NCI-H82 (cell line): ENCODE data around the gene KCTD5.

ENCODE experiments used
- DNase-seq: peaks from one replicate; lab custom pipeline; 2025; lab: John Stamatoyannopoulos, UW

Gene KCTD5

DNA sequence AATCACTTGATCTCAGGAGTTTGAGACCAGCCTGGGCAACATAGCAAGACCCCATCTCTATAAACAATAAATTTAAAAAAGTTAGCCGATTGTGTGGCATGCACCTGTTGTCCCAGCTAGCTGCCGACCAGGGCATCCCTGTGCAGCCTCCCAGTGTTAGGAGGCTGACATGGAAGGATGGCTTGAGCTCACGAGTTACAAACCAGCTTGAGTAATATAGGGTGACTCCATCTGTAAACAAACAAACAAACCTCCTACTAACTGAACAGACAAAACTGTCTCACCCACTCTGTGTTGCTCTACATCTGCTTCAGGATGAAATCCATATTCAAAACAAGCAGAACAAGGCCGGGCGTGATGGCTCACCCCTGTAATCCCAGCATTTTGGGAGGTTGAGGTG, 44.6 kb downstream of the KCTD5 start:
- no peak for DNase-seq

DNA sequence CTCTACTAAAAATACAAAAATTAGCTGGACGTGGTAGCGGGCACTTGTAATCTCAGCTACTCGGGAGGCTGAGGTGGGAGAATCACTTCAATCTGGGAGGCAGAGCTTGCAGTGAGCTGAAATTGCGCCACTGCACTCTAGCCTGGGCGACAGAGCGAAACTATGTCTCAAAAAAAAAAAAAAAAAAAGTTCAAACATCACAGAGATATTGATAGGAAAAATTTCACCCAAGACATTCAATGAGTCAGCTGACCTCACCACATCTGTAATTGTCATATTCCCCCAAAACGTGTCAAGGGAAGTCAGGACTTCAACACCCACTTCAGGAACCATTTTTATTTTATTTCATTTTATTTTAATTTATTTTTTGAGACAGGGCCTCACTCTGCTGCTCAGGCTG, 45.7 kb downstream of the KCTD5 start:
- DNase-seq, result no peak

DNA sequence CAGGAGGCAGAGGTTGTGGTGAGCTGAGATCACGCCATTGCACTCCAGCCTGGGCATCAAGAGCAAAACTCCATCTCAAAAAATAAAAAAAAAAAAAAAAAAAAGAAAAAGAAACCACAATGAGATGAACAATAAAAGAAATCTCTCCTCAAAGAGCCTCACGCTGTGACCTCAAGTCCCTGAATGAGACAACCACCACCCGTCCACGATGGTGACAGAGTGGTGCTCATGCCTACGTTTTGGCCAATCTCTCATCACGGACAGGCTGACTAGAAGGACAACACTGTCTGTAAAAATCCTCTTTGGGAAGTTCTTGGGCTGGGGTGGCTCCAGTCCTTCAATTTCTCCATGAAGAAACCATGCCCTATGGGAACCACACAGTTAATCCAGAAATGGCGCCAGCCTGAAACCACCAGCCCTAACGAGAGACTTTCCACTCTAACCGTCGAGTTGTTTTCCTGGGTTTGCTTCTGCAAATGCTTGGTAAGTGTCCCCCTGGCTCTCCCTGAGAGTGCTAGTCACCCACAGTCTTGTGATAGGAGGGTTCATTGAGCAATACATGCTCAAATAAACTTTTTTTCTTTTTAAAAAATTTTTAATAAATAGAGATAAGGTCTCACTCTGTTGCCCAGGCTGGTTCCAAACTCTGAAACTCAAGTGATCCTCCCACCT, 52.7 kb downstream of the KCTD5 start:
- no peak for DNase-seq

DNA sequence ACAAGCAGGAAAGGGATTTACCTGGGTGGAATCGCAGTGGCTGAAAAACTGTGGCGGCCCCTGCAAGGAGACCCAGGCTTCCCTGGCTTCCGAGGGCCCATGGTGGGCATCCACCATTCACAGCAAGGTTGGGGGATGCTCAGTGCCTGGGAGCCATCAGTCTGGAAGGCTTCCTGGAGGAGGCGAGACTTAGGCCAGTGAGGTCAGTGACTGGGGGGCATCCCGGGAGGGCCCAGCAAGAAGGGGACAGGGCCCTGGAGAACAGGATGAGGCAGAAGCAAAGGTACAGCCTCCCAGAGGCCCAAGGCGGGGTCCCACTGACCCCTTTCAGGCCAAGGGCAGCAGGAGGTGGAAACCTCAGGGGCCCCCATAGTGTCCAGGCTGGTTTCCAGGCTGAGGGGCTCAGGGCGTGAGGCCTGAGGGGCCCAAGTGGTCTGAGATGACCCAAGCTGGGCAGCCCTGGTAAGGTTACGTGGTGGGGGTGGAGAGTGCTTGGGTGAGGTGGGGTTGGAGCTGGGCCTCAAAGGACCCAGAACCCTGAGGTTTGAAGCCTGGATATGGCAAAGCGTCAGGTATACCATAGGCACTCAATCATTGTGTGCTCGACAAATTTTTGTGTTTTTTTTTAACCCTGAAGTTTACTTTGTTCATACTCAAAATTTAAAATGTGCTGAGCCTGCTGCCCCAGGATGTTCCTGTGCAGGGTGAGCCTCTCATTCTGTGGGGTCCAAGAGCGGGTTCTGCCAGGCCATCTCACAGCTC, 54.3 kb downstream of the KCTD5 start:
- no peak for DNase-seq

DNA sequence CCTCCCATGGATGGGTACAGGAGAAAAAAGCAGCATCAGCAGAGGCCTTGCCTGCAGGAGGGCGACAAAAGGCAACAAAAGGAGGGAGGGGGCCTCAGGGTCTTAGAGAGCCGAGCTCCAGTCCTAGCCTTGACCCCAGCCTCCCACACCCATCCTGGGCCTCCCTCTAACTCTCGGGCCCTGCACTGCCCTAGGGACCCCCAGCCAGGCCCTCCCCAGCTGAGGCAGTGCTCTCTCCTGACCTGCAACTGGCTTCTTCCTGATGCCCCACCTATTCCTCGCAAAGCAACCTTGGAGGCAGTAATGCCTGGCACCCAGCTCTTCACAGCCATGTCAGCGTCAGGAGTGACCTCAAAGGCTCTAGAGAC, 54.9 kb downstream of the KCTD5 start:
- no peak for DNase-seq

DNA sequence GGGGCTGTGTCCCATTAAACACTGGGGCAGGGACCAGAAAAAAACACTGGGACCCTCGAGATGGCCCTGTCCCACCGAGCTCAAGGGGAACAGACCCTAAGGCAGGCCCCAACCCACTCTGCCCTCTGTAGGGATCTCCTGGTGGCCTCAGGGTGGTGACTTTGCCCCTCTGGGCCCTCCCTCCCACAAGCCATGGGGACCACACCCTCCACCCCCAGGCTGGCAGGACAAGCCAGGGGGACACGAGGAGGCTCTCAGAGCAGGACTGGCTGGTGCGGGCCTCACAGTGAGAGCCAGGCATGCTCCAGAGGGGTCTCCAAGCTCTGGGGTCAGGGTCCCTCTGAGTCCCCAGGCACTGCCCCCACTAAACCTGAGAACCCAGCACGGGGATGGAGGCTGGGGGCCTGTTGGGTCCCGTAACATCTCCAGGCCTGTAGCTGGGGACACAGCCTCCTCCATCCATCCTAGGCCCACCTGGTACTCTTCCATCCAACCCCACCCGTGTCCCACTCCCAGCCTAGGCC, 55.6 kb downstream of the KCTD5 start:
- no peak for DNase-seq

DNA sequence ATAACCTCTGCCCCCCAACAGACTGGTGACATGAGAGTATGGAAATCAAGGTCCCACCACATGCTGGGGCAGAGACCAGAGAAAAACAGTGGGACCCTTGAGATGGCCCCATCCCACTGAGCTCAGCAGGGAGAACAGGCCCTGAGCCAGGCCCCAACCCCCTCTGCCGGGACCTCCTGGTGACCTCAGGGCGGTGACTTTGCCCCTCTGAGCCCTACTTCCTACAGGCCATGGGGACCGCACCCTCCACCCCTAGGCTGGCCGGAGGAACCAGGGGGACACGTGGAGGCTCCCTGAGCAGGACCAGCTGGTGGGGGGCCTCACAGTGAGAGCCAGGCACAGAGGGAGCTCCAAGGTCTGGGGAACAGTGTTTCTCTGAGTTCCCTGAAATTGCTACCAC, 56.3 kb downstream of the KCTD5 start:
- DNase-seq, result no peak

DNA sequence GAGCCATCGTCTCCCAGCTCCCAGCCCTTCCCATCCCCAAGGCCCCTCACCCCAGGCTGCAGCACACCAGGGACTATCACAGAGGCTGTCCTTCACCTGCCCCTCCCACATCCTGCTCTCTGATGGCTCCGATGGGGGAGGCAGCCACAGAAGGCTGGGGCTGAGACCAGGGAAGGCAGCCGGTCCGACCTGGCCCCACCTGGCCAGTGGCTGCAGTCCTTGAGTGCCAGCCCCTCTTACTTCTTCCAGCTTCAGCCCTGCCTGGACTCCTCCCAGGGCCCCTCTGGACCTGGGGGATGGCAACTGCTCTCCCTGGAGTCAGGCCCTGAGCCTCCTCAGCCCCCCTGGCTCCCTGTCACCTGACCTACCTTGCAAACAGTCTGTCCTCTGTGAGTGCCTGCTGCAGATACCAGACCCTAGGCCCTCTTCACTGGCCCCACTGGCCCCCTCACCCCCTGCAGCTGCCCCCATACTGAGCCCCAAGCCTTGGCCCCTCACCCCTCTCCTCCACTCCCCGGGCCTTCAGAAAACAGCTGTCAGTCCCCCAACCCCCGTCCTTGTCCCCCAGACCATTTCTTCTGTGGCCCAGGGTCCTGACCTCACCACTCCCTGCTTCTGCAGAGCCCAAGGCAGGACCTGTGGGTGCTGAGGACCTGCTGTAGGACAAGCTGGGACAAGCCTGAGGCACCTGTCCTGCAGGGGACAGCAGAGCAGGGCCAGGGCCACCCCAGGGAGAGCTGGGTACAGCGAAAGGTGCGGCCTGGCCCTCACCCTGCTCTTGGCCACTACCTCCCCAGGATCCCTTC, 57.5 kb downstream of the KCTD5 start:
- DNase-seq, result no peak

DNA sequence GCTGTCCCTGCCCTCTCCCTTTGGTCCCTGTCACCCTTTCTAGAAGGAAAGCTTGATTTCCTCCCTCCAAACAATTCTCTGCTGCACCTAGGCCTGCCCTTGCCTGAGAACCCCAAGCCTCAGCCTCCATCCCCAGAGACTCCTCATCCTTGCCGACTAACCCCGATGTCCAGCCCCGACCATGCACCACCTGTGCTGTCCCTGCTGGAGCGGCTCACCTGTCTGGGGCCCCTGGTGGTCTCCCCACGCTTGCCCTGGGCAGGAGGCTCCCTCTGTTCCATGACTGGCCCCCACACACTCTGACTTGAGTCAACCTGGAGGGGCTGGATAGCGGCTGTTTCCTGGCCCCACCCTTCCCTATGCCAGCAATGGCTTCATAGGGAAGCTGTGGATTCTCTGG, 58.2 kb downstream of the KCTD5 start:
- no peak for DNase-seq

DNA sequence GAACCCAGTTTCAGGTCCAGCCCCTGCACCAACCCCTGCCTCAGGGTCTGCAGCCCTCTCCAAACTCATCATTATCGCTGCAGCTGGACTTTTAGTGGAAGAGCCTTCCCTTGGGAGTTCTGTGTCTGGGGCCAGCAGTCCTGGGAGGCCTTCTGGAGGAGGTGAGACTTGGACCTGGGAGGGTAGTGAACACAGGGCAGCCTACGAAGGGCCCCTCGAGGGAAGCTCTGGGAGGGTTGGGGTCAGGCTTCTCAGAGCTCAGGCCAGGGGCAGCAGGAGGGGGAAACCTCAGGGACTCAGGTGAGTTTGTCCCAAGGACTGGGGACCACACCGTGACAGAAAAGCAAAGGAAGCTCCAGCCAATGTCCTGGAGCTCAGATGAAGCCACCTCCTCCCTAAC, 58.8 kb downstream of the KCTD5 start:
- no peak for DNase-seq

DNA sequence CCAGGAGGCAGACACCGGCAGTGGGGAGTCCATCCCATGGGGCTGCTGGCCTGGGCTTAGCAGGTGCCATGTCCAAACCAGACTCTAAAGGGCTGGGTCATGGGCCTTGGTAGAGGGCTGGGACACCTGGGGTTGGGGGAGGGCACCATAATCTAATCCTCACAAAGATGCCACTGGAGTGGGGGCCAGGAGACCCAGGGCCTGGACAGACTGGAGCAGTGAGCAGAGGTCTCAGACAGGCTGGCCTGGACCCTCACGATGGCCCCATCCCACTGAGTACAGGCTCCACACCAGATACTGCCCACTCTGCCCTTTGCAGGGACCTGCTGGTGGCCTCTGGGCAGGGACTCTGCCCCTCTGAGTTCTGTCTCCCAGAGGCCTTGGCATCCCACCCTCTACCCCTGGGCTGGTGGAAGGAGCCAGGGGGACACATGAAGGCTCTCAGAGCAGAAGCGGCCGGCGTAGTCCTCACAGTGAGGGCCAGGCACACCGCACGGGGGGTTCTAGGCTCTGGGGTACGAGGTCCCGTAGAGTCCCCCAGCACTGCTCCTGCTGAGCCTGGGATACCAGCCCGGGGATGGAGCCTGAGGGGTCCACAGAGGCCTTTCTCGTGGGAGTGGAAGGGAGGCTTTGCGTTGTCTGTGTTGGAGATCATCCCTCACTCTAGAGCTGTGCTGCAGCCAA, 60.1 kb downstream of the KCTD5 start:
- DNase-seq, result no peak

DNA sequence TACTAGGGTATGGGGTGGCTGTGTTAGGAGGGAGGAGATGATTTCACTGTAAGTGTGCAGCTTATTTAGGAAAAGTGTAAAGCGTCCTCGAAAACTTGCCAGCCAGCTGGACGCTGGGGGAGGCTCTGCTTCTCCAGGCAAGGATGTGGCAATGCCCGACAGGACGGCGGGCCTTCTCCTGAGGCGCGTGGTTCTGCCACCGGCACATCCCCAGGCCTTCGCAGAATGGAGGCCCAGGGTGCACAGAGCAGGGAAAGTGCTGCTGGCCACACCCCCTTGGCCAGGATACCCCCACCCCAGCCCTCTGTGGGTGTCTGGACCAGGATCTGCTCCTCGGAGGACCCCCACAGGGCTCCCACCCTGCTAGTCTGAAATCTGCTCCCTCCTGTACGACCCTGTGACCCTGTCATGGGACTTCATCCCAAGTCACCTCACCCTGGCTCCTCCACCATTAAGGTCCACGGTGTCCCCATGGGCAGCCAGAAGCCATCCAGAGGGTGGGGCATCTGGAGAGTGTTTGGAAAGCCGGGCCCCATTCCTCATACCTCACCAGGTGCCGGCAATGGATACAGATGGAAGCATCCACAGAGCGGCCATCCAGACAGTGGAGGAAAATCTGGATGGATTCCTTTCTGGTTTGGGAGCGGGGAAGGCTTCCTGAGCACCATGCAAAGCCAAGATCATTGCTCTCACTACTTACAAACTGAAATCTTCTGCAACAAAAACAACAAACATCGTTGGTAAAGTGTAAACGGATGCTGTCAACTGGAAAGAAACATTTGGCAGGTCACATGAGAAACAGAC, 60.9 kb downstream of the KCTD5 start:
- DNase-seq, result no peak

DNA sequence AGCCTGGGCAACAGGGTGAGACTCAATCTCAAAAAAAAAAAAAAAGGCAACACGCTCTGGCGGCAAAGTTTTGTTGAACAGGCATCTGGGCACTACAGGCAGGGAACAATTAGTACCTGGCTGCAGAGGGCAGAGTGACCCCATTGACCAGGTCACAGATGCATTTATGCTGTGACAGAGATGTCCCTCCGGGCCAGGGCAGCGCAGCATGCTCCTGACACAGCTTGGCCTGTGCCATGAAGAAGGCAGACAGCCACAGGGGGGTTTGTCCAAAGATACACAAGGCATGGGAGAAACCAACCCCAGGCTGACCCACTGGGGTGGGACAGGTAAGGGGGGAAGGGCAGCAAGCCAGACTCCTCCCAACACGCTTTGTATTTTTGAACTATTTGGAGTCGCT, 62.4 kb downstream of the KCTD5 start:
- no peak for DNase-seq

DNA sequence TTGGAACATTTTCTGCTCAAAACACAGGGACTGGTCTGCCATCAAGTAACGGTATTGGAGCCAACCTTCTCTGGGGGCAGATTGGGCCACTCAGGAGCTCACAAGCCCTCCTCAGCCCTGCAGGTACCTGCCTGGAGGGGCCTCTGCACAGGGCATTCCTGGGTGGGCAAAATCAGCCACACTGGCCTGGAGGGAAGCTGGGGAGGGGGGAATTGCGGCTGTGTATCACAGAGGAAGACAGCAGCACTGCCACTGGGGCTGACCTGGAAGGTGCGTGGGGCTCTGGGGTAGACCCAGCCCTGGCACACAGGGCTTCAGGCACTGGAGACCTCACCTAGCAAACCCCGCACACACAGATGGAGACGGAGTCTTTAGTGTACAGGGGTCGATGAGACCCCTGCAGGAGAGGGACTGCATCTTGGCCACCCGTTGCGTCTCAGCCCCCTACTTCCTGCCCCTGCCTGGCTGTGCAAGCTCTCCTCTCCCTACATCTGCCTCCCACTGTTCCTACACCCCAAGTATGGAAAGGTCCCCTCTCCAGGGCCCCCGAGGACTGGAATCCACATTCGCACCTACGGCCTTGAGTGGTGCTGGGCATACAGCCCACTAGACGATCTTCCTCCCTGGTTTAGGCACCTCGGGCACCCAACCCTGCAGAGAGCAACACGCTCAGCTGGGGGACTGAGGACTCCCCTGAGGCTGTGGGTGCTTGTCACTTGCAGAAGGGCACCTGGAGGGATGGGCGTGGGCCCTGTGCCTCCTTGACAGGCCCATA, 63.0 kb downstream of the KCTD5 start:
- DNase-seq, result no peak

DNA sequence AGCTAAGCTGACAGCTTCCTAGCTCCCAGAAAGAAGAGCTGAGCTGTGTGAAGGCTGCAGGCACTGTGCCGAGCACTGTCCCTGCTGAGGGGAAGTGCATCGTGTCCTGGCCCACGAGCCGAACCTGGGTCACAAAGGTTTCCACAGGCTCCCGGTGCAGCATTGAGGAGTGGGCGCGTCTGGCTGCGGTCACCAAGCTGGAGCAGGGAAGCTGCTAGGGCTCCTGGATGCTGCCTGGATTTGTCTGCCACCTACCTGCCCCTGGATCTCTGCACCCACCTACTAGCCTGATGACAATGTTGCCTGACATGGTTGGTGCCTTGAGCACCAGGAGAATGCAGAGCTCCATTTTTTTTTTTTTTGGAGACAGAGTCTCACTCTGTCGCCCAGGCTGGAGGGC, 63.6 kb downstream of the KCTD5 start:
- DNase-seq, result no peak

DNA sequence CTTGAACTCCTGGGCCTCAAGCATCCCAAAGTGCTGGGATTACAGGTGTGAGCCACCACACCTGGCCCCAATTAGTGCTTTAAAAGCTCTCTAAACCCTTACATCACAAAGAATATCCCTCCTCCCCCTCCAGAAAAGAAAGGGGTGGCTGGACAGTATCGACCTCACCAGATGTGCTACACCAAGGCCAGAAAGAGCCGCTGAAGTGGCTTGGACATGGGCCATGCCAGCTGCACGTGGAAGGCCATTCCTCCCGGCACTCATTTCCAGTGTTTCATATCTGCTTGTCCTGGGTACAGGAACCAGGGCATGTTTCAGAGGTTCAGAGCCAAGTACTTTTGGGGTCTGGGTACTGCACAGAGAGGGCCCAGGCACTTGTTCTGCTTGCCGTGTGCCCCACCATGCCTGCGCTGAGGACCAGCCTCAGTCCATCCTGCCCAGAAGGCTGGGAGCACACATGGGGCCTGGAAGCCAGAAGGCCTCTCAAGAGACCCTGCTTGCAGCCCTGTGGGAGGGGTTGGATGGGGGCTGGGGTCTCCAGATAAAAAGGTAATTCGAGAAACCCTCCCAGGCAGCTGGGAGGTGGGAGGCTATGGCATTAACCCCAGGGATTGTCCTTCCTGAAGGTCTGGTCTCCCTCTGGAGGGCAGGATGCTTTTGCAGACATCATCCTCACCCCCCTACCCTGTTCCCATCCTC, 66.6 kb downstream of the KCTD5 start:
- DNase-seq, result no peak

DNA sequence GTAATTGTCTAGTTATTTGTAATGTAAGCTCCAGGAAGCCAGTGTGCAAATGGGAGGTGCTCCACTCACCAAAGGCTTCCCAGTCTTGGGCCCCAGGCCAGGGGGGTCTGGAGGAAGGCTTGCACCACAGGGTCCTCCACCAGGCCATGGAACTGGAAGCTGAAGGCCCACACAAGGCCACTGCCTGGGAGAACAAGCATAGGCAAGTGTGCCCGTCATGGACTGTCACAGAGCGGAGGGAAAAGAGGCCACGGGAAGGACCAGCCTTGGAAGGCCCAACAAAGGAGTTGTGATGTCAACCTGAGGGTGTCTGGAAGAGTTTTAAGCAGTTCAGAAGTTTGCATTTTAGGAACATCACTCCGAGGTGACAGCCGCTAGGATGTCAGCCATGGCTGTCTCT, 67.2 kb downstream of the KCTD5 start:
- no peak for DNase-seq

DNA sequence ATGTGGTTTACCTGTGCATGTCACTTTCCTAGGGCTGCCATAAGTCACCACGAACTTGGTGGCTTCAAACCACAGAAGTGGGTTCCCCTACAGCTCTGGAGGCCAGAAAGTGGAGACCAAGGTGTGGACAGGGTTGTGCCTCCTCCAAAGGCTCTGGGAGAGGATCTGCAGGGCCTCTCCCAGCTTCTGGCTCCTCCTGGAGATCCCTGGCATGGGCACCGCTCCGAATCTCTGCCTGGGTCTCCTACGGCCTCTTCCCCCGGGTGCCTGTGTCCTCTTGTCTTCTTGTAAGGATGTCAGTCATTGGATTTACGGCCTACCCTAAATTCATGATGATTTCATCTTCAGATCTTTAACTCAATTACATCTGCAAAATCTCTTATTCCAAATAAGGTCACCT, 67.6 kb downstream of the KCTD5 start:
- no peak for DNase-seq

DNA sequence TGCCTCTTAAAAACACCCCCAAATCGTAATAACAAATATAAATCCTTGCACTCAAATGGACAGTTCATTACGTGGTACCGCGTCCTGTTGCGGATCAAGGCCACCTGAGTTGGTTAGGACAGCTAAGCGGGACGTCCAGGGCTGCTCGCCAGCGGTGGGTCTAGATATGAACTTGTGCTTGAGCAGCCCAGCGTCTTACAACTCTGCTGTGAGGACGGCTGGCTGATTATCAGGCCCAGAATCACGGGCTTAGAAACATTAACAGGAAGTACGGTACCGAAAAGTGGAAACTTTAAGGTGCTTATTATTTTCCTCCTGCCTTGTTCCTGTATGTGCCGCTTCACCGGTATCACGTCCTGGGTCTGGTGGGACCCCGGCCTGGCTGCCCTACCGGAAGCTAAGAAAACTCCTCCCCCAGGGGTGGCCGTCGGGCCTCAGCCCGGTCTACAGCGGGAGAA, 69.3 kb downstream of the KCTD5 start:
- peak; percentile 92 for DNase-seq
